ENCODE results near the gene RFX1.

- TF ChIP-seq MYC (IDR thresholded peaks at IDR 0.05; ENCODE audit: low read depth, low read length), result no peak
- TF ChIP-seq CTCF (IDR thresholded peaks at IDR 0.05; ENCODE audit: low read depth, low read length), result no peak
- TF ChIP-seq MAX (IDR thresholded peaks at IDR 0.05; ENCODE audit: low read depth, low read length), result no peak
Observed at GRCh38 chr19:13980340-13980739, 25.8 kb downstream of the RFX1 start.

Data from NB4 (cell line).